A673 (cell line): ENCODE data around the gene ARL11. TPM values are rescaled to one million over a fixed set of nuclear protein-coding genes. Genes with fewer than 3 reads are reported as not detected.

Source experiments
- BruUV-seq: library from RNA; stranded (reverse); fragments of 400-500 nt; replicated peaks from 2 replicates; lab custom pipeline; 2021; lab: Mats Ljungman, UMichigan
- CTCF ChIA-PET: fragments of 300-600 bp; sonication (Branson Sonifier 250); formaldehyde crosslinking; loops from one replicate; lab custom pipeline; 2022; ENCODE audit warnings: antibody characterized with exemption; lab: Charles Lee
- POLR2A ChIA-PET: fragments of 300-600 bp; sonication (Branson Sonifier 250); formaldehyde crosslinking; loops from one replicate; lab custom pipeline; 2022; ENCODE audit warnings: antibody characterized with exemption; ENCODE audit not compliant: low non-redundant PET; lab: Charles Lee
- DNase-seq: peaks from one replicate; pipeline ENCODE4 v3.0.0-alpha.2; 2015; ENCODE audit warnings: low spot score
- H3K27ac ChIP-seq: fragments of 200-600 bp; sonication (generic); 2 replicates; pipeline ENCODE4 v1.5.1; 2016; ENCODE audit warnings: mixed run types, low read depth, mild to moderate bottlenecking, mixed read lengths, antibody characterized with exemption, low read length; ENCODE audit not compliant: poor library complexity, severe bottlenecking
- H3K27me3 ChIP-seq: fragments of 200-600 bp; sonication (generic); replicated peaks from 2 replicates; pipeline ENCODE4 v1.6.1; 2017; ENCODE audit warnings: mixed run types, low read depth, mild to moderate bottlenecking, mixed read lengths, antibody characterized with exemption, low read length; ENCODE audit not compliant: insufficient read depth, poor library complexity
- H3K36me3 ChIP-seq: fragments of 200-600 bp; sonication (generic); 2 replicates; pipeline ENCODE4 v1.6.1; 2016; ENCODE audit warnings: mixed run types, mild to moderate bottlenecking, mixed read lengths, antibody characterized with exemption, low read length; ENCODE audit not compliant: insufficient read depth, poor library complexity, severe bottlenecking
- H3K4me1 ChIP-seq: fragments of 200-600 bp; sonication (generic); 2 replicates; pipeline ENCODE4 v1.6.1; 2017; ENCODE audit warnings: mixed run types, mild to moderate bottlenecking, mixed read lengths, antibody characterized with exemption, low read length; ENCODE audit not compliant: insufficient read depth, poor library complexity, severe bottlenecking
- H3K4me3 ChIP-seq: fragments of 200-600 bp; sonication (generic); 2 replicates; pipeline ENCODE4 v1.5.1; 2016; ENCODE audit warnings: low read depth, mixed run types, mild to moderate bottlenecking, mixed read lengths, low read length; ENCODE audit not compliant: poor library complexity, severe bottlenecking
- H3K9me3 ChIP-seq: fragments of 200-600 bp; sonication (generic); 2 replicates; pipeline ENCODE4 v1.6.1; 2016; ENCODE audit warnings: mixed run types, low read depth, mild to moderate bottlenecking, mixed read lengths, antibody characterized with exemption, low read length; ENCODE audit not compliant: poor library complexity, severe bottlenecking
- EZH2 ChIP-seq: fragments of 200-600 bp; sonication (generic); IDR thresholded peaks from 2 replicates; pipeline ENCODE4 v1.6.1; 2017; ENCODE audit warnings: borderline replicate concordance, low read depth, mild to moderate bottlenecking, mixed read lengths, antibody characterized with exemption, low read length; ENCODE audit not compliant: poor library complexity, severe bottlenecking
- intact Hi-C: fragments of 100-400 bp; cut with micrococcal nuclease; formaldehyde crosslinking; loops from one replicate; pipeline ENCODE4 v1.10.0; 2022; ENCODE audit not compliant: unreplicated experiment
- total RNA-seq: library from RNA; stranded (reverse); gene quantifications from 2 replicates; pipeline ENCODE4 v1.2.3, GENCODE V29; 2021
- TF ChIP-seq, protein P1 (sequence below): fragments of 300-800, 200-600 bp; sonication (generic); conservative IDR thresholded peaks from 2 replicates; pipeline ENCODE4 v1.5.1; 2017; ENCODE audit warnings: low read depth, mild to moderate bottlenecking, antibody characterized with exemption, low read length, moderate library complexity, mixed read lengths

Gene ARL11
- total RNA-seq, 1 experiment from 2014 or later = not detected

DNA sequence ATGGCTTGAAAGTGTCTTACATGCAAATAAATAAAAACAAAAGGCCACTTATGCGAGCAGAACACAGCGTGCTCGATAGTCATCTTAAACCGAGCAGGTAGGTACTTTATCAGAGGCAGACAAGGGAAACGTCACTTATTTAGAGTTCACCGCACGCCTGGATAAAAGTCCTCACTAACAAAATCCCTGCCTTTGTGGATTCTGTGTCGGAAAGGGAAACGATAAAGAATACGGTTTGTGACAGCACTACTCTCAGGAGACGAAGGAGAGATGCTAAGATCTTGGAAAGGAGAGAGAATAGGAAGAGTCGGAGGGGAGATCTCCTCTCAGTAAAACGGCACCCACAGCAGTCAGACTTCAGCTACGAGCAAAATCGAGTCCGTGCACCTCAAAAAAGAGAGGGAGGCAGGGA, 43.5 kb upstream of the ARL11 start:
- peaks cover 5% of the 10 kb centered on the region for H3K4me1 ChIP-seq
- peak overlapping the region; percentile 39 for H3K27ac ChIP-seq
- no peaks in the 10 kb centered on the region for H3K27me3 ChIP-seq
- no peaks in the 10 kb centered on the region for H3K9me3 ChIP-seq
- ChIA-PET POLR2A (no interaction called here), CTCF (no interaction called here)
- peak overlapping the region; percentile 70 for H3K4me3 ChIP-seq
- BruUV-seq = no TSS peak
- no peaks in the 10 kb centered on the region for H3K36me3 ChIP-seq
- DNase-seq = no peak
- intact Hi-C loops = no loop called here
- TF ChIP-seq EZH2 = no peak
- TF ChIP-seq, protein P1, sequence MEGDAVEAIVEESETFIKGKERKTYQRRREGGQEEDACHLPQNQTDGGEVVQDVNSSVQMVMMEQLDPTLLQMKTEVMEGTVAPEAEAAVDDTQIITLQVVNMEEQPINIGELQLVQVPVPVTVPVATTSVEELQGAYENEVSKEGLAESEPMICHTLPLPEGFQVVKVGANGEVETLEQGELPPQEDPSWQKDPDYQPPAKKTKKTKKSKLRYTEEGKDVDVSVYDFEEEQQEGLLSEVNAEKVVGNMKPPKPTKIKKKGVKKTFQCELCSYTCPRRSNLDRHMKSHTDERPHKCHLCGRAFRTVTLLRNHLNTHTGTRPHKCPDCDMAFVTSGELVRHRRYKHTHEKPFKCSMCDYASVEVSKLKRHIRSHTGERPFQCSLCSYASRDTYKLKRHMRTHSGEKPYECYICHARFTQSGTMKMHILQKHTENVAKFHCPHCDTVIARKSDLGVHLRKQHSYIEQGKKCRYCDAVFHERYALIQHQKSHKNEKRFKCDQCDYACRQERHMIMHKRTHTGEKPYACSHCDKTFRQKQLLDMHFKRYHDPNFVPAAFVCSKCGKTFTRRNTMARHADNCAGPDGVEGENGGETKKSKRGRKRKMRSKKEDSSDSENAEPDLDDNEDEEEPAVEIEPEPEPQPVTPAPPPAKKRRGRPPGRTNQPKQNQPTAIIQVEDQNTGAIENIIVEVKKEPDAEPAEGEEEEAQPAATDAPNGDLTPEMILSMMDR = no peak

DNA sequence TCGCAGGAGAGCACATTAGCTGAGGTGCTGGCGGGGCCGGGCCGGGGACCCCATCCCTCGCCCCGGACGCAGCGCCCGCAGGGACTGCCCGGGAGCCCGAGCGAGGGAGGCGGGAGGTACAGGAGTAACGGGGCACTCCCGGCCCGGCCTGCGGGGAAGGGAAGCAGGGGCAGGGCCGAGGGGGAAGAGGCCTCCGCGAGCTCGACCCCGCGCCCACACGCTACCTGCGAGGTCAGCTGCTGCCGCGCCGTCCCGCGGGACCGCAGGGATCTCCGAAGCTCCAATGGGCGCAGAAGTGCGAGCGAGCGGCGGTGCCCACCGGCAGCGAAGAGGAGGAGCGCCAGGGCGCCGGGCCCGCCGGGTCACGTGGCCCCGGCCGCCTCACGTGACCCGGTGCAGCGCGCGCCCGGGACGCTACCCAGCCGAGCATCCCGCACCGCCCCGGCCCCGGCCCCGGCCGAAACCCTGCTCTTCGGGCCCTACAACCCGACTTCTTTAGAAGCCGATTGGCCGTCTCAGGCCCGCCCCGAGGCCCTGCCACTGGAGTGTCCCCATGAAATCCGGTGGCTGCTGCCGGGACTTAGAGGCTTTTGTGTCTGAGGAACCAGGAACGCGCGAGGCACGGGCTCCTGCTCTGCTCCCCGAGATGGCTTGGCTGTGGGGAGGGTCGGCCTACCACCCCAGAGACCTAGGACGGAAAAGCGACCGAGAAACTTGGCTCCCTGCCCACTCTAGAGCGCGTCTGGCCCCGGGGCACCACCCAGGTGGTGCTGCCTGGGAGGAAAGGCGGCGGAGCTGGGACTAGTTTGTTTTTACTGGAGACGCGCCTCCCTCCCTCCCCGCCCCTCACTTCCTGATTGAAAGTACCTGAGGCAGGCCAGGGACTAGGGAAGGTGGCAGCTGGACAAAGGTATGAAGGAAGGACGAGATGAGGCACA, 42.8 kb upstream of the ARL11 start, which contains the start of gene RCBTB1:
TSS of gene RCBTB1 (minus strand) at position 339 of the 938 bp plus-strand sequence. CDS start 18,279 bp downstream, outside the sequence.
- TF ChIP-seq EZH2 = no peak
- TF ChIP-seq, protein P1 = no peak
- BruUV-seq = no TSS peak
- H3K9me3 ChIP-seq = no peaks in the 10 kb centered on the region
- POLR2A ChIA-PET = no interaction called here
- H3K36me3 ChIP-seq = no peaks in the 10 kb centered on the region
- DNase-seq = peak; percentile 77
- intact Hi-C loops = no loop called here
- peak within 1 kb of the TSS; percentile 39 for H3K27ac ChIP-seq
- no peaks in the 10 kb centered on the region for H3K27me3 ChIP-seq
- CTCF ChIA-PET = no interaction called here
- H3K4me1 ChIP-seq = peaks cover 5% of the 10 kb centered on the region
- H3K4me3 ChIP-seq = peak within 1 kb of the TSS; percentile 70

DNA sequence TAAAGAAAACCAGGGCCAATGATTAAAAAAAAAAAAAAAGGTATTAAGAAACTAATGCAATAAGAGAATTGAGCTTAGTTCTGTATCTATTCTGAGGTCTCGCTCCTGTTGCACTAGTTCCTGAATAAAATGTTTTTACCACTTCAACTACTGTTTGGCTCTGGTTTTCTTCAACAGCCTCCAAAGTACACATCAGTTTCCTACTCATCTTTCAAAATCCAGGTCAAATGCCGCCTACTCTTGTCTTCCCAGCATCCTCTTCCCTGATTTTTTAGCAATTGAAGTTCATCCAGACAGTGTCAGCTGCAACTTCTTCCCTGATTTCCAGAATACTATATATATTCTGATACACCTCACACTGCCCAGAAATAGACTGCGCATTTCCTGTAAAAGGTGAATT, 41.6 kb upstream of the ARL11 start:
- Histone ChIP-seq H3K9me3 (no peaks in the 10 kb centered on the region), H3K4me3 (no peak overlapping the region), H3K27ac (no peak overlapping the region), H3K27me3 (no peaks in the 10 kb centered on the region), H3K4me1 (peaks cover 5% of the 10 kb centered on the region), H3K36me3 (no peaks in the 10 kb centered on the region)
- DNase-seq = no peak
- ChIA-PET POLR2A (no interaction called here), CTCF (no interaction called here)
- intact Hi-C loops = no loop called here
- no TSS peak for BruUV-seq
- TF ChIP-seq, protein P1 = no peak
- no peak for TF ChIP-seq EZH2
